GM19328 (cell line): ENCODE results near the gene UBE3D.
"Not testable (repeated sequence)": the region's sequence is repeated elsewhere in the genome, so short reads cannot be mapped to it uniquely, and the experiment has no call there.

Experiments
- ATAC-seq: cut with Tn5 transposase; IDR thresholded peaks from one replicate; pipeline ENCODE4 v1.9.1; 2021; ENCODE audit warnings: mild to moderate bottlenecking, moderate library complexity; ENCODE audit not compliant: unreplicated experiment

Gene UBE3D

GRCh38 chr6:82978362-82978945, 87.2 kb downstream of the UBE3D start:
- no peak for ATAC-seq

- no peak for ATAC-seq
These were observed 89.5 kb downstream of the UBE3D start for GRCh38 chr6:82976179-82976578.

- ATAC-seq, result no peak
These were observed 93.7 kb downstream of the UBE3D start for GRCh38 chr6:82971877-82972460.

- no peak for ATAC-seq
These were observed 94.8 kb downstream of the UBE3D start for GRCh38 chr6:82970839-82971238.

- no peak for ATAC-seq
These were observed 96.9 kb downstream of the UBE3D start for GRCh38 chr6:82968708-82969107.

- no peak for ATAC-seq
These were observed 102.3 kb downstream of the UBE3D start for GRCh38 chr6:82963191-82963925.

GRCh38 chr6:82959385-82959941, 106.2 kb downstream of the UBE3D start:
- ATAC-seq, result no peak

GRCh38 chr6:82958551-82958950, 107.1 kb downstream of the UBE3D start:
- no peak for ATAC-seq

GRCh38 chr6:82957868-82958245, 107.8 kb downstream of the UBE3D start:
- no peak for ATAC-seq

- no peak for ATAC-seq
These were observed 108.3 kb downstream of the UBE3D start for GRCh38 chr6:82957171-82957867.

- no peak for ATAC-seq
These were observed 109.8 kb downstream of the UBE3D start for GRCh38 chr6:82955841-82956240.

GRCh38 chr6:82954937-82955577, 110.6 kb downstream of the UBE3D start:
- ATAC-seq, result peak; percentile 70

- no peak for ATAC-seq
These were observed 111.3 kb downstream of the UBE3D start for GRCh38 chr6:82954356-82954755.

GRCh38 chr6:82953871-82954270, 111.8 kb downstream of the UBE3D start:
- no peak for ATAC-seq

GRCh38 chr6:82951935-82952334, 113.7 kb downstream of the UBE3D start:
- no peak for ATAC-seq

- no peak for ATAC-seq
These were observed 114.3 kb downstream of the UBE3D start for GRCh38 chr6:82951389-82951788.

- not testable (repeated sequence) for ATAC-seq
These were observed 134.7 kb downstream of the UBE3D start for GRCh38 chr6:82930915-82931314.

- ATAC-seq, result no peak
These were observed 140.7 kb downstream of the UBE3D start for GRCh38 chr6:82924799-82925535.

GRCh38 chr6:82921258-82921657, 144.4 kb downstream of the UBE3D start:
- ATAC-seq, result no peak

GRCh38 chr6:82917346-82918064, 148.1 kb downstream of the UBE3D start:
- no peak for ATAC-seq
